Measurements from ENCODE around the gene BMP3.

The BMP3 gene

GRCh38 chr4:81039351-81039972, 9.0 kb downstream of the BMP3 start:
- no peaks in the 10 kb centered on the region for H3K9me3 Mint-ChIP-seq

GRCh38 chr4:81040012-81040659, 9.6 kb downstream of the BMP3 start:
- no peaks in the 10 kb centered on the region for H3K4me1 Mint-ChIP-seq
- H3K36me3 Mint-ChIP-seq (ENCODE audit: low read depth) = no peaks in the 10 kb centered on the region
- peak; percentile 73 to 83 (median 80) for TF ChIP-seq CTCF (IDR thresholded peaks at IDR 0.05; ENCODE audit: unreplicated experiment in 3 of 3)
- peaks cover 35% of the 10 kb centered on the region for H3K27me3 Mint-ChIP-seq (ENCODE audit: low read depth)
- peak overlapping the region in 1 of 3 experiments; percentile 20 for H3K4me3 Mint-ChIP-seq
- peak overlapping the region in 1 of 3 experiments; percentile 51 for H3K27ac Mint-ChIP-seq
- H3K9me3 Mint-ChIP-seq = no peaks in the 10 kb centered on the region

More at GRCh38 chr4:81039351-81039972, 9.0 kb downstream of the BMP3 start:
- no peak overlapping the region for H3K4me3 Mint-ChIP-seq
- peaks cover 37% of the 10 kb centered on the region for H3K27me3 Mint-ChIP-seq (ENCODE audit: low read depth)
- no peaks in the 10 kb centered on the region for H3K4me1 Mint-ChIP-seq
- TF ChIP-seq CTCF (IDR thresholded peaks at IDR 0.05; ENCODE audit: unreplicated experiment in 3 of 3) = no peak
- no peaks in the 10 kb centered on the region for H3K36me3 Mint-ChIP-seq (ENCODE audit: low read depth)
- peak overlapping the region in 2 of 3 experiments; percentile 16 to 51 for H3K27ac Mint-ChIP-seq

- peaks cover 12% of the 10 kb centered on the region for H3K36me3 Mint-ChIP-seq (ENCODE audit: low read depth)
- H3K4me3 Mint-ChIP-seq = no peak overlapping the region
- H3K4me1 Mint-ChIP-seq = no peaks in the 10 kb centered on the region
- H3K27me3 Mint-ChIP-seq (ENCODE audit: low read depth) = peaks cover 45% of the 10 kb centered on the region
- TF ChIP-seq CTCF (IDR thresholded peaks at IDR 0.05; ENCODE audit: unreplicated experiment in 3 of 3) = no peak
- H3K9me3 Mint-ChIP-seq = no peaks in the 10 kb centered on the region
- peak overlapping the region in 1 of 3 experiments; percentile 70 for H3K27ac Mint-ChIP-seq
These were observed 12.3 kb downstream of the BMP3 start for GRCh38 chr4:81042578-81043365.

- peaks cover 20% of the 10 kb centered on the region for H3K4me1 Mint-ChIP-seq
- peak overlapping the region; percentile 2 to 60 (median 35) for H3K27ac Mint-ChIP-seq
- peaks cover 12% of the 10 kb centered on the region for H3K36me3 Mint-ChIP-seq (ENCODE audit: low read depth)
- H3K4me3 Mint-ChIP-seq = no peak overlapping the region
- no peak for TF ChIP-seq CTCF (IDR thresholded peaks at IDR 0.05; ENCODE audit: unreplicated experiment in 3 of 3)
- no peaks in the 10 kb centered on the region for H3K9me3 Mint-ChIP-seq
- H3K27me3 Mint-ChIP-seq (ENCODE audit: low read depth) = peaks cover 27% of the 10 kb centered on the region
These were observed 18.8 kb downstream of the BMP3 start for GRCh38 chr4:81049330-81049729.

- peak overlapping the region in 2 of 3 experiments; percentile 35 to 60 for H3K27ac Mint-ChIP-seq
- TF ChIP-seq CTCF (IDR thresholded peaks at IDR 0.05; ENCODE audit: unreplicated experiment in 3 of 3) = no peak
- peaks cover 23% of the 10 kb centered on the region for H3K27me3 Mint-ChIP-seq (ENCODE audit: low read depth)
- peaks cover 12% of the 10 kb centered on the region for H3K36me3 Mint-ChIP-seq (ENCODE audit: low read depth)
- H3K4me1 Mint-ChIP-seq = peaks cover 20% of the 10 kb centered on the region
- no peaks in the 10 kb centered on the region for H3K9me3 Mint-ChIP-seq
- H3K4me3 Mint-ChIP-seq = no peak overlapping the region
These were observed 19.4 kb downstream of the BMP3 start for GRCh38 chr4:81049907-81050306.

Measured in nephron (organoid).